VCaP (cell line): ENCODE results near the gene SGF29.
"Not testable (repeated sequence)": the region's sequence is repeated elsewhere in the genome, so short reads cannot be mapped to it uniquely, and the experiment has no call there.

ENCODE experiments used
- H3K27ac ChIP-seq: fragments of 450-650 bp; 2 replicates; pipeline ENCODE4 v1.5.1; 2017

SGF29 gene

DNA sequence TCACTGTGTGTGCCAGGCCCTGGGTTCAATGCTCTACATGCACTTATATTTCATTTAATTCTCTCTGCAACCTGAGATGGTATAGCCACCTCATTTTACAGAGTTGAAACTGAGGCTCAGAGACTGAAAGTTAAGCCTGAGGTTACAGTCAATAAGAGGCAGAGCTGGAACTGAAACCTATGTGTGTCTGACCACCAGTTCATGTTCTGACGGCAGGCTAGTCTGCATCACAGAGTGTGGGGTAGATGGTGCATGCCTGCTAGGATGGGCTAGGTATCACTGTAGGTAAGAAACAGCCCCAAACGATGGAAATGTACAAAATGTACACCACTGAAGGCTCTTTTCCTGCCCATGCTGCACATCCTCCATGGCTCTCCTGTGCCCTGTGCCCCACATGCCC lies 86.2 kb downstream of the SGF29 start:
- not testable (repeated sequence) for H3K27ac ChIP-seq
